Tibial nerve (tissue), 4 donors: ENCODE data around the gene RAC2.

Experiments
- CTCF ChIP-seq, 5 experiments: fragments of 200-600 bp in 3 of 5; fragments of 450-650 bp in 2 of 5; sonication (generic) in 3 of 5; IDR thresholded peaks; one replicate each; pipeline ENCODE4 v1.5.1; 2016 to 2019; ENCODE audit warnings: antibody characterized with exemption in 5 of 5, mild to moderate bottlenecking in 3 of 5, moderate library complexity in 2 of 5
- EP300 ChIP-seq, 2 donors: sonication (generic); formaldehyde crosslinking; IDR thresholded peaks; one replicate each; pipeline ENCODE4 v1.6.1; 2017; ENCODE audit warnings: antibody characterized with exemption in 2 of 2, mild to moderate bottlenecking in 1 of 2

DNA sequence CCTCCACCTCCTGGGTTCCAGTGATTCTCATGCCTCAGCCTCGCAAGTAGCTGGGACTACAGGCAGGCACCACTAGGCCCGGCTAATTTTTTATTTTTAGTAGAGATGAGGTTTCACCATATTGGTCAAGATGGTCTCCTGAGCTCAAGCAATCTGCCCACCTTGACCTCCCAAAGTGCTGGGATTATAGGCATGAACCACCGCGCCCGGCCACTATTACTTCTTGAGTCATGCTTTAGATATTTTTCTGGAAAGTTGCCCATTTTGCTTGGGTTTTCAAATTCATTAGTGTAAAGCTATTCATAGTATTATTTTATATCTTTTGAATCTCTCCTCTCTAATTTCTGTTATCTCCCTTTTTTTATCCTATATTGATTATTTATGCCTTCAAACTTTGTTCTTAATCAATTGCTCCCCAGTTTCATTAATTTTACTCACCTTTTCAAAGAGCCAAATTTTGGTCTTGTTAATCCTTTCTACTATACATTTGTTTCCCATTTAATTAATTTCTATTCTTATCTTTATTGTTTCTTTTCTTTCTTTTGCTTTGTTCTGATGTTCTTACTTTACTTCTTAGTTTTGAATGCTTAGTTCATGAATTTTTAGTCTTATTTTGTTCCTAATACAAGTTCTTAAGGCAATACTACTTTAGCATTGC lies 10.3 kb upstream of the RAC2 start:
- TF ChIP-seq CTCF (IDR thresholded peaks at IDR 0.05) (no peak), EP300 (IDR thresholded peaks at IDR 0.05) (no peak)
